CD14-positive monocyte (primary cell): ENCODE results near the gene YIF1B. TPM values are rescaled to one million over a fixed set of nuclear protein-coding genes. Genes with fewer than 3 reads are reported as not detected.
A peak's percentile ranks its signal among the peaks of the same experiment; 100 is the strongest.

Experiments
- DNase-seq, 3 donors: peaks; one replicate each; pipeline ENCODE4 v3.0.0-alpha.2; 2011 to 2022
- H2AFZ ChIP-seq: 2 replicates; pipeline ENCODE4 v1.6.0; 2012; ENCODE audit warnings: mild to moderate bottlenecking, low read depth, low read length, inconsistent platforms; ENCODE audit not compliant: insufficient read depth, poor library complexity, severe bottlenecking
- H3K27ac ChIP-seq, 2 donors: 1 replicate in 1 of 2; 2 replicates in 1 of 2; pipeline ENCODE4 v1.5.1; 2012 to 2013; ENCODE audit warnings: low read length in 2 of 2, control low read depth in 1 of 2, inconsistent platforms in 1 of 2, low read depth in 1 of 2, mild to moderate bottlenecking in 1 of 2
- H3K27me3 ChIP-seq, 2 donors: one replicate each; pipeline versions ENCODE4 v1.6.0 to v1.6.1; 2011 to 2013; ENCODE audit warnings: low read length in 2 of 2; ENCODE audit not compliant: control insufficient read depth in 2 of 2, insufficient read depth in 2 of 2
- H3K36me3 ChIP-seq, 2 donors: replicated peaks in 1 of 2; 1 replicate in 1 of 2; 2 replicates in 1 of 2; pipeline versions ENCODE4 v1.5.1 to v1.6.1; 2012 to 2013; ENCODE audit warnings: low read length in 2 of 2, control low read depth in 1 of 2, inconsistent platforms in 1 of 2, mild to moderate bottlenecking in 1 of 2; ENCODE audit not compliant: insufficient read depth in 2 of 2, control insufficient read depth in 1 of 2
- H3K4me1 ChIP-seq, 2 donors: 1 replicate in 1 of 2; 2 replicates in 1 of 2; pipeline versions ENCODE4 v1.5.1 to v1.6.1; 2012 to 2013; ENCODE audit warnings: low read length in 2 of 2, control low read depth in 1 of 2, inconsistent platforms in 1 of 2, mild to moderate bottlenecking in 1 of 2, moderate library complexity in 1 of 2; ENCODE audit not compliant: insufficient read depth in 2 of 2, control insufficient read depth in 1 of 2
- H3K4me2 ChIP-seq: replicated peaks from 2 replicates; pipeline ENCODE3; 2012; ENCODE audit warnings: low read length, moderate library complexity, mild to moderate bottlenecking; ENCODE audit not compliant: poor library complexity, severe bottlenecking; ENCODE audit errors: extremely low read depth
- H3K4me3 ChIP-seq, 3 experiments: fragments of 200-600 bp in 1 of 3; sonication (generic) in 1 of 3; replicated peaks in 1 of 3; 1 replicate in 2 of 3; 2 replicates in 1 of 3; pipeline ENCODE4 v1.5.1; 2011 to 2013; ENCODE audit warnings: low read length in 3 of 3, mild to moderate bottlenecking in 3 of 3, control low read depth in 2 of 3, low read depth in 2 of 3, inconsistent platforms in 1 of 3, moderate library complexity in 1 of 3
- H3K79me2 ChIP-seq: 2 replicates; pipeline ENCODE4 v1.6.0; 2012; ENCODE audit warnings: mild to moderate bottlenecking, control low read depth, inconsistent platforms, low read length, moderate library complexity; ENCODE audit not compliant: insufficient read depth
- H3K9ac ChIP-seq: 2 replicates; pipeline ENCODE4 v1.6.0; 2017; ENCODE audit warnings: low read length, mild to moderate bottlenecking; ENCODE audit not compliant: insufficient read depth, poor library complexity, severe bottlenecking
- H3K9me3 ChIP-seq, 2 donors: replicated peaks in 1 of 2; 1 replicate in 1 of 2; 2 replicates in 1 of 2; pipeline versions ENCODE4 v1.5.1 to v1.6.1; 2012 to 2013; ENCODE audit warnings: low read length in 2 of 2, control low read depth in 1 of 2; ENCODE audit not compliant: control insufficient read depth in 1 of 2, insufficient read depth in 1 of 2
- H4K20me1 ChIP-seq: 2 replicates; pipeline ENCODE4 v1.6.0; 2012; ENCODE audit warnings: mild to moderate bottlenecking, low read length, control low read depth, moderate library complexity; ENCODE audit not compliant: insufficient read depth
- H3K27ac Mint-ChIP-seq, 7 donors: one replicate each; pipeline ENCODE4 v1.8.0; 2020; ENCODE audit warnings: mild to moderate bottlenecking in 7 of 7, mixed read lengths in 7 of 7, moderate library complexity in 6 of 7, inconsistent platforms in 2 of 7
- H3K27me3 Mint-ChIP-seq, 3 donors: one replicate each; pipeline ENCODE4 v1.8.0; 2021 to 2022; ENCODE audit warnings: low read depth in 3 of 3, mild to moderate bottlenecking in 3 of 3, mixed read lengths in 3 of 3, moderate library complexity in 3 of 3, inconsistent platforms in 1 of 3
- H3K36me3 Mint-ChIP-seq, 2 donors: one replicate each; pipeline ENCODE4 v1.8.0; 2020; ENCODE audit warnings: mixed read lengths in 2 of 2, inconsistent platforms in 1 of 2, mild to moderate bottlenecking in 1 of 2
- H3K4me1 Mint-ChIP-seq: one replicate; pipeline ENCODE4 v1.8.0; 2020; ENCODE audit warnings: mild to moderate bottlenecking, mixed read lengths
- H3K4me3 Mint-ChIP-seq, 2 donors: one replicate each; pipeline ENCODE4 v1.8.0; 2020; ENCODE audit warnings: mild to moderate bottlenecking in 2 of 2, mixed read lengths in 2 of 2, moderate library complexity in 1 of 2
- H3K9me3 Mint-ChIP-seq, 7 donors: one replicate each; pipeline ENCODE4 v1.8.0; 2020 to 2022; ENCODE audit warnings: mixed read lengths in 7 of 7, mild to moderate bottlenecking in 6 of 7, moderate library complexity in 6 of 7, inconsistent platforms in 2 of 7
- CTCF ChIP-seq: fragments of 200-600 bp; IDR thresholded peaks from one replicate; pipeline ENCODE4 v1.8.0; 2022; ENCODE audit warnings: antibody characterized with exemption, mild to moderate bottlenecking
- whole genome bisulfite sequencing: methylation state at CpG from one replicate; pipeline ENCODE4 v1.1.5; 2013; ENCODE audit warnings: missing lambda C conversion rate; ENCODE audit not compliant: insufficient coverage; 5-methylcytosine and 5-hydroxymethylcytosine counted together
- intact Hi-C, 2 donors: fragments of 100-400 bp; cut with micrococcal nuclease; formaldehyde crosslinking; loops; one replicate each; pipeline versions ENCODE4 v1.15.0 to v1.15.1; 2023
- polyA plus RNA-seq, 3 donors: library from polyadenylated mRNA; depleted of rRNA in 1 of 3; unstranded in 2 of 3; stranded (reverse) in 1 of 3; fragments of 300-500 nt in 2 of 3; fragments of >200 nt in 1 of 3; fragmentation: Illumina TruSeq in 2 of 3; gene quantifications; 1 replicate in 2 of 3; 2 replicates in 1 of 3; pipeline ENCODE4 v1.2.3, GENCODE V29; 2012 to 2021

The YIF1B gene
- polyA plus RNA-seq, 3 donors = 79.4 to 90.5 (median 86.1) TPM

DNA sequence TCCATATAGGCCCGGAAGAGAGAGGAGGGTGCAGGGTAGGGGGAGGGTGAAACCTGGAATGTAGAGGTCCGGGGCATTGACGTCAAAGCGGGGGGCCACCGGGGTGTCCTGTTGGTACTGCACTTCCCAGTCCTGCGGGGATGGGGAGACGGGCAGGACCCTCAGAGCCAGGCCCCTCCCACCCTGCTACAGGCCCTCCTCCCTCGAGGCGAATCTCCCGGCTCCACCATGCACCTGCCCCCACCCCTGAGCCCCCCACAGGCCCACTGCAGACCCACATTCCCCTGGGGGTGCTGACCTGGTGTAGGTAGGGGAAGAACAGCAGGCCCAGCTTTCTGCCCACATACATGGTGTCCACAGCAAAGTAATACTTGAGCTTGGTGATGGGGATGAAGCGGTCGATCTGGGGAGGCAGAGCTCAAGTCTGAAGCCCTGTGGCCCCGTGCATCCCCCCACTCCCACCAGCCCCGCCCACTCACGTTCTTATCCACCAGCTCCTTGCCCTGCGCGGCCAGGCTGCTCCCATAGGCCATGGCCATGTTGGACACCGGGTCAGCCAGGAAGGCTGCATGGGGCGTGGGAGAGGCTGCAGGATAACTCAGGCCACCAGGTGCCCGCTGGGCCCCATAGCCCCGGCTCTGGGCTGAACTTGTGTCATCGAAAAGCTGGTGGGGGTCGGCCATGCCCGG lies 6.7 kb downstream of the YIF1B start:
- H3K4me2 ChIP-seq = no peak overlapping the region
- H3K27me3 ChIP-seq = no peaks in the 10 kb centered on the region
- no peaks in the 10 kb centered on the region for H4K20me1 ChIP-seq
- Mint-ChIP-seq H3K9me3 (peaks cover 0 to 3% (median 0%) of the 10 kb centered on the region in 7 donors), H3K4me3 (no peak overlapping the region), H3K27me3 (peaks cover 2 to 6% (median 3%) of the 10 kb centered on the region in 3 donors), H3K36me3 (peaks cover 40 to 52% of the 10 kb centered on the region in 2 donors), H3K27ac (peak overlapping the region in 6 of 7 donors; percentile 68 to 86 (median 79)), H3K4me1 (peaks cover 42% of the 10 kb centered on the region)
- DNase-seq = no peak
- peaks cover 34 to 49% of the 10 kb centered on the region in 2 donors for H3K4me1 ChIP-seq
- no peak overlapping the region for H3K4me3 ChIP-seq
- H2AFZ ChIP-seq = no peak overlapping the region
- intact Hi-C loops = no loop called here
- peak overlapping the region; percentile 6 to 53 for H3K27ac ChIP-seq
- TF ChIP-seq CTCF = no peak
- peaks cover 31% of the 10 kb centered on the region for H3K79me2 ChIP-seq
- no peaks in the 10 kb centered on the region for H3K9me3 ChIP-seq
- peak overlapping the region; percentile 21 for H3K9ac ChIP-seq
- WGBS = 99% methylated on average over 15 of the region's 24 CpGs
- peaks cover 18 to 21% of the 10 kb centered on the region in 2 donors for H3K36me3 ChIP-seq

GRCh38 chr19:38308006-38308766 lies 7.6 kb downstream of the YIF1B start:
- no peak overlapping the region for H3K4me2 ChIP-seq
- H3K27ac ChIP-seq = peak overlapping the region; percentile 6 to 53
- H3K79me2 ChIP-seq = peaks cover 23% of the 10 kb centered on the region
- Mint-ChIP-seq H3K27ac (peak overlapping the region in 6 of 7 donors; percentile 68 to 82 (median 74)), H3K36me3 (peaks cover 35 to 55% of the 10 kb centered on the region in 2 donors), H3K4me1 (peaks cover 42% of the 10 kb centered on the region), H3K9me3 (peaks cover 0 to 3% (median 0%) of the 10 kb centered on the region in 7 donors), H3K4me3 (peak overlapping the region in 1 of 2 donors; percentile 43), H3K27me3 (peaks cover 0 to 6% (median 2%) of the 10 kb centered on the region in 3 donors)
- H3K4me3 ChIP-seq = no peak overlapping the region
- WGBS = 78% methylated on average over 12 of the region's 12 CpGs
- DNase-seq = no peak
- H4K20me1 ChIP-seq = no peaks in the 10 kb centered on the region
- H3K9ac ChIP-seq = peak overlapping the region; percentile 21
- H3K27me3 ChIP-seq = no peaks in the 10 kb centered on the region
- H3K36me3 ChIP-seq = peaks cover 18 to 21% of the 10 kb centered on the region in 2 donors
- no peak overlapping the region for H2AFZ ChIP-seq
- peaks cover 36 to 48% of the 10 kb centered on the region in 2 donors for H3K4me1 ChIP-seq
- no peaks in the 10 kb centered on the region for H3K9me3 ChIP-seq
- intact Hi-C loops = no loop called here
- no peak for TF ChIP-seq CTCF
